ENCODE results near the gene APMAP. TPM values are rescaled to one million over a fixed set of nuclear protein-coding genes. Genes with fewer than 3 reads are reported as not detected.

Gene APMAP
- total RNA-seq, 1 experiment from 2014 or later: 67.8 TPM

- DNase-seq: peak; percentile 4
These were observed 22.5 kb downstream of the APMAP start for GRCh38 chr20:24970030-24970553.

More at GRCh38 chr20:24970030-24970553, 22.5 kb downstream of the APMAP start:
- Histone ChIP-seq H3K79me2 (ENCODE audit: insufficient read depth, low read length) (no peaks in the 10 kb centered on the region), H3K14ac (ENCODE audit: insufficient read depth, low read length) (no peak overlapping the region), H3K27ac (ENCODE audit: insufficient read length, low read depth, low read length) (no peak overlapping the region), H2AFZ (ENCODE audit: low read length) (no peak overlapping the region), H3K56ac (ENCODE audit: insufficient read length, low read depth, low read length) (no peak overlapping the region), H3K4me1 (ENCODE audit: insufficient read depth, low read length) (no peaks in the 10 kb centered on the region), H3K79me1 (ENCODE audit: insufficient read depth, low read depth, low read length, poor library complexity, severe bottlenecking) (no peaks in the 10 kb centered on the region), H3K23ac (ENCODE audit: insufficient read length, low read depth, low read length) (no peak overlapping the region), H2AK5ac (ENCODE audit: insufficient read length, low read length) (no peak overlapping the region), H2BK15ac (ENCODE audit: low read depth, low read length) (no peak overlapping the region), H2BK5ac (ENCODE audit: insufficient read length, low read length) (no peak overlapping the region), H4K91ac (ENCODE audit: insufficient read length, low read depth, low read length) (no peak overlapping the region), H4K5ac (ENCODE audit: insufficient read length, low read depth, low read length) (no peak overlapping the region), H2BK120ac (ENCODE audit: low read depth, low read length, poor library complexity, severe bottlenecking) (no peak overlapping the region), H3K27me3 (ENCODE audit: insufficient read depth, low read length) (no peaks in the 10 kb centered on the region), H4K20me1 (ENCODE audit: control insufficient read depth, insufficient read depth, insufficient read length) (no peaks in the 10 kb centered on the region), H4K8ac (replicated peaks; ENCODE audit: insufficient read length, low read depth, low read length) (no peak overlapping the region), H3K4ac (ENCODE audit: low read depth, low read length) (no peak overlapping the region), H3K9ac (ENCODE audit: extremely low read depth, insufficient read length, low read length) (no peak overlapping the region), H3K18ac (ENCODE audit: insufficient read length, low read depth, low read length) (no peak overlapping the region), H3K4me2 (ENCODE audit: insufficient read depth, insufficient read length, low read length) (no peak overlapping the region), H2BK12ac (ENCODE audit: insufficient read length, low read depth, low read length) (no peak overlapping the region), H3K9me3 (ENCODE audit: control insufficient read depth, low read depth, low read length) (no peaks in the 10 kb centered on the region), H3T11ph (ENCODE audit: low read length) (no peak overlapping the region), H3K23me2 (ENCODE audit: insufficient read length, low read depth, low read length, poor library complexity, severe bottlenecking) (no peaks in the 10 kb centered on the region), H2BK20ac (ENCODE audit: low read depth, low read length, poor library complexity, severe bottlenecking) (no peak overlapping the region)
- no peaks in the 10 kb centered on the region for H3K9me3 Mint-ChIP-seq
- no peaks in the 10 kb centered on the region for H3K4me1 Mint-ChIP-seq
- H3K27ac Mint-ChIP-seq: no peak overlapping the region
- H3K27me3 Mint-ChIP-seq (ENCODE audit: low read depth): no peaks in the 10 kb centered on the region
- H3K36me3 Mint-ChIP-seq (ENCODE audit: insufficient read depth in 1 of 3, low read depth in 3 of 3): peaks cover 30 to 67% (median 45%) of the 10 kb centered on the region in 3 experiments; a peak in 6 of 7 replicates
- WGBS (ENCODE audit: extremely low coverage, insufficient read length, low lambda C conversion rate): no CpG with 5 or more reads among the region's 5 CpGs
- no peak overlapping the region for H3K4me3 Mint-ChIP-seq
- no peak for TF ChIP-seq CTCF (conservative IDR thresholded peaks at IDR 0.05)
